ENCODE measurements around the gene COL15A1. TPM values are rescaled to one million over a fixed set of nuclear protein-coding genes. Genes with fewer than 3 reads are reported as not detected.

COL15A1 gene
- total RNA-seq, 1 experiment from 2014 or later = not detected

DNA sequence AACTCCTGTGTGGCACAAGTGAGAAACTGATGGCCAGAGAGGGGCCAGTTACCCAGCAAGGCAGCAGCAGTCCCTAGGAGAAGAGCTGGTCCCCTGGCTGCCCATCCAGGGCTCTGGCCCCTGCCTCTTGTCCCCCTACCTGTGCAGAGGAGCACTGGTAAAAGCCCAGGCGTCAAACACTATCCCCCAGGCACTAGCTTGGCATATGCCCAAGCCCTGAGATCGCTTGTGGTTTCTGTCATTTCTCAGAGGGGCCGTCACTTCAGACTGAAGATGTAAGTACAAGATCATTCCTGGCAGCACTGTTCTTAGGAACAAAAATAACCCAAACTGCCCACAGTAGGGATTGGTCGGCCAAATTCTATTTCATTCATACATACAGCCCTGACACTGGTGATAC is 53.9 kb downstream of the COL15A1 start:
- BruUV-seq (replicated peaks) = no TSS peak
- DNase-seq (ENCODE audit: unreplicated experiment) = no peak
- Mint-ChIP-seq H3K36me3 (ENCODE audit: insufficient read depth, unreplicated experiment) (peaks cover 6% of the 10 kb centered on the region), H3K9me3 (ENCODE audit: unreplicated experiment) (no peaks in the 10 kb centered on the region), H3K27me3 (ENCODE audit: insufficient read depth, unreplicated experiment) (peaks cover 35% of the 10 kb centered on the region), H3K27ac (ENCODE audit: low read depth, unreplicated experiment) (no peak overlapping the region), H3K4me1 (ENCODE audit: insufficient read depth, unreplicated experiment) (peaks cover 10% of the 10 kb centered on the region), H3K4me3 (ENCODE audit: unreplicated experiment) (no peak overlapping the region)
- intact Hi-C loops (cut with micrococcal nuclease) = no loop called here
- TF ChIP-seq, protein P1, sequence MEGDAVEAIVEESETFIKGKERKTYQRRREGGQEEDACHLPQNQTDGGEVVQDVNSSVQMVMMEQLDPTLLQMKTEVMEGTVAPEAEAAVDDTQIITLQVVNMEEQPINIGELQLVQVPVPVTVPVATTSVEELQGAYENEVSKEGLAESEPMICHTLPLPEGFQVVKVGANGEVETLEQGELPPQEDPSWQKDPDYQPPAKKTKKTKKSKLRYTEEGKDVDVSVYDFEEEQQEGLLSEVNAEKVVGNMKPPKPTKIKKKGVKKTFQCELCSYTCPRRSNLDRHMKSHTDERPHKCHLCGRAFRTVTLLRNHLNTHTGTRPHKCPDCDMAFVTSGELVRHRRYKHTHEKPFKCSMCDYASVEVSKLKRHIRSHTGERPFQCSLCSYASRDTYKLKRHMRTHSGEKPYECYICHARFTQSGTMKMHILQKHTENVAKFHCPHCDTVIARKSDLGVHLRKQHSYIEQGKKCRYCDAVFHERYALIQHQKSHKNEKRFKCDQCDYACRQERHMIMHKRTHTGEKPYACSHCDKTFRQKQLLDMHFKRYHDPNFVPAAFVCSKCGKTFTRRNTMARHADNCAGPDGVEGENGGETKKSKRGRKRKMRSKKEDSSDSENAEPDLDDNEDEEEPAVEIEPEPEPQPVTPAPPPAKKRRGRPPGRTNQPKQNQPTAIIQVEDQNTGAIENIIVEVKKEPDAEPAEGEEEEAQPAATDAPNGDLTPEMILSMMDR (IDR thresholded peaks at IDR 0.05; ENCODE audit: unreplicated experiment) = no peak
- POLR2A ChIA-PET = interaction anchor here (0.5 to 0.7 kb wide), 2 partner anchors 150 to 1010 kb away, joined by 3 read pairs; no protein-coding TSS in a partner anchor
- CTCF ChIA-PET = interaction anchor here (0.6 to 11.2 kb wide), 31 partner anchors 8 to 1285 kb away, joined by 3 to 226 read pairs (median 4); partner anchors contain the start of gene TGFBR1

DNA sequence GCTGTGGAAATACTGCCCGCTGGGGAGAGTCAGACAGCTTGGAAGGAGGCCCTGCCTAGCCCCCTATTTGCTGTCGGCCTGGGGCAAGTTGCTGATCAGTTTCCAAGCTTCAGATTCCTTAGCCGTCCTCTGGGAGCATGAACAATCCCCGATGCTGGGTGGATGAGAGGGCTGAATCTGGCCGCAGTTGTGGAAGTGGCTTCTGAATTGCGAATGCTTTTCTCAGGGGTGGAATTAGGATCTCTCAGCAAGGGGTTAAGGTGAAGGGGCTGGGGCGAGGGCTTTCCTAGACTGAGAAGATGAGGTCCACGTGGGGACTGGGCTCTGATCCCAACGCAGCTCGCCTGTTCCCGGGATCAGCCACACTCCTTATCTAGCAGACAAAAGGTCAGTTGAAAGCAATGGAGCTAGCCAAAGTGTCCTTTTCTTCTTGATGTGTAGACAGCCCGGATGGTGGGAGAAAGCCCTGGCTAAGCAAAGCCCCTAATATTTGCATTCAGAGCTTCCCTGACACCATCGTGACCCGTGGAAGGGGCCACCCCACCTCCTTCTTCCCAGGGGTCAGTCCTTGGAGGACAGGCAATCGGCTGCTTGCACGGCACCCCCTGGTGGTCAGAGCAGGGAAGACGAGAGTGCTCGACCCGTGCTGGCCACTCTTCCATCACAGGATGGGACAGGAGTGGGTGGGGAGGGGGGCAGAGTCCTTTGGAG is 54.9 kb downstream of the COL15A1 start:
- ChIA-PET CTCF (interaction anchor here (0.6 to 11.2 kb wide), 56 partner anchors 7 to 1284 kb away, joined by 3 to 226 read pairs (median 4); partner anchors contain the start of genes ANKS6, GALNT12 and TGFBR1), POLR2A (no interaction called here)
- peak; percentile 69 for DNase-seq (ENCODE audit: unreplicated experiment)
- Mint-ChIP-seq H3K4me1 (ENCODE audit: insufficient read depth, unreplicated experiment) (peaks cover 10% of the 10 kb centered on the region), H3K9me3 (ENCODE audit: unreplicated experiment) (no peaks in the 10 kb centered on the region), H3K27ac (ENCODE audit: low read depth, unreplicated experiment) (no peak overlapping the region), H3K4me3 (ENCODE audit: unreplicated experiment) (no peak overlapping the region), H3K36me3 (ENCODE audit: insufficient read depth, unreplicated experiment) (peaks cover 6% of the 10 kb centered on the region), H3K27me3 (ENCODE audit: insufficient read depth, unreplicated experiment) (peaks cover 33% of the 10 kb centered on the region)
- no TSS peak for BruUV-seq (replicated peaks)
- TF ChIP-seq, protein P1 (IDR thresholded peaks at IDR 0.05; ENCODE audit: unreplicated experiment) = peak; percentile 84
- intact Hi-C loops (cut with micrococcal nuclease) = loop anchor here (1.0 kb wide), 3 partner anchors 23 to 150 kb away; no protein-coding TSS in a partner anchor

- no peaks in the 10 kb centered on the region for H3K9me3 Mint-ChIP-seq (ENCODE audit: unreplicated experiment)
- CTCF ChIA-PET = interaction anchor here (0.6 to 11.2 kb wide), 54 partner anchors 8 to 1347 kb away, joined by 3 to 226 read pairs (median 4); partner anchors contain the start of genes GALNT12 and TGFBR1
- H3K27me3 Mint-ChIP-seq (ENCODE audit: insufficient read depth, unreplicated experiment) = peaks cover 33% of the 10 kb centered on the region
- no peak overlapping the region for H3K27ac Mint-ChIP-seq (ENCODE audit: low read depth, unreplicated experiment)
- intact Hi-C loops (cut with micrococcal nuclease) = loop anchor here (1.0 kb wide), 3 partner anchors 24 to 151 kb away; no protein-coding TSS in a partner anchor
- no peak overlapping the region for H3K4me3 Mint-ChIP-seq (ENCODE audit: unreplicated experiment)
- H3K36me3 Mint-ChIP-seq (ENCODE audit: insufficient read depth, unreplicated experiment) = peaks cover 6% of the 10 kb centered on the region
- POLR2A ChIA-PET = interaction anchor here (0.9 kb wide), 1 partner anchor 140 kb away, joined by 3 read pairs; no protein-coding TSS in a partner anchor
- TF ChIP-seq, protein P1 (IDR thresholded peaks at IDR 0.05; ENCODE audit: unreplicated experiment) = no peak
- no TSS peak for BruUV-seq (replicated peaks)
- H3K4me1 Mint-ChIP-seq (ENCODE audit: insufficient read depth, unreplicated experiment) = peaks cover 10% of the 10 kb centered on the region
- DNase-seq (ENCODE audit: unreplicated experiment) = no peak
Measured at GRCh38 chr9:98999152-98999525, 55.4 kb downstream of the COL15A1 start.

Data from MCF 10A (cell line).